ENCODE measurements around the gene VPS37C.
"Not testable (repeated sequence)": the region's sequence is repeated elsewhere in the genome, so short reads cannot be mapped to it uniquely, and the experiment has no call there.

Gene VPS37C

DNA sequence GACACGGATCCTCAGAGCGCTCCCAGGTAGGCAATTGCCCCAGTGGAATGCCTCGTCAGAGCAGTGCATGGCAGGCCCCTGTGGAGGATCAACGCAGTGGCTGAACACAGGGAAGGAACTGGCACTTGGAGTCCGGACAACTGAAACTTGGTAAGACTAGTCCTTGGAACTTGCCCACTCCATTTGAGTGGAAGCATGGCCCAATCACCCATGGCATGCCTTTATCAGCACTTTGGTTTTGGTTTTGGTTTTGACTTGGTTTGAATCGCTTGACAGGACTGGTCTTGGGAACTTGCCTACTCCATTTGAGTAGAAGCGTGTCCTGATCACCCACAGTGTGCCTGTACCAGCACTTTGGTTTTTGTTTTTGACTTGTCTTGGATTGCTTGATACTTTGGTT lies 67.1 kb downstream of the VPS37C start:
- not testable (repeated sequence) for DNase-seq (ENCODE audit: low spot score)

DNA sequence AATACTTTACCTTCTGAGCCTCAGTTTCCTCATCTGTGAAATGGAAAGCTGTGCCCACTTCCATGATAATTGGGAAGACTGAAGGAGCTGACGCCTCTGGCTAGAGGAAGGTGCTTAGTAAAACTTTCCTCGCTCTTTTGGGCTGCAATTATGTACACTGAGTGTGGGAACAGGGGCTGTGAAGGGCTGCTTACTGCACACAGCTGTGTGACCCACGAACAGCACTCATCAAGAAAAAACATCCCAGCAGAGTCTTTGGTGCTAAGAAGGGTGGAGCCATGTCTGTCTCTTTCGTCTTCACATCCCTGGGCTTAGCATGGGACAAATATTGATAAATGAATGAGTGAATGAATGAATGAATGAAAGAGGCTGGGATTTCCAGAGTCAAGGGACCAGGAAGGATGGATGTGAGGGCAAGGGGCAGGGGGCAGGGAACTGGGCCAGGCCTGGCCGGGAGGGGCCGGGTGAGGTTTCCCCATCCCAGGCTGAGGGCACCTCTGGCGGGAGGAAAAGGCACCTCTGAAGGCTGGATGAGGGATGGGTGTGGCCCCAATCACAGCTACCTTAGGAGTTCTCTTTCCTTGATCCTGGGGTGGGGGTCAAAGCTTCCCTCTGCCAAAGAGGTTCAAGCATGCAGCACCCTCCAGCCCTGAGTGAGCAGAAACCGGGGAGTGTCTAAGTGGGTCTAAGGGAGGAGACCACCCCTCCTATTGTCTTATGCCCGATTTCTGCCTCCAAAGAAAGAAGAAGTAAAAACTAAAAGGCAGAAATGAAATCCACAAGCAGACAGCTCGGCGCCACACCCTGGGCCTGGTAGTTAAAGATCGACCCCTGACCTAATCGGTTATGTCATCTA lies 68.1 kb downstream of the VPS37C start:
- no peak for DNase-seq (ENCODE audit: low spot score)

GRCh38 chr11:61092280-61092766 lies 68.9 kb downstream of the VPS37C start:
- no peak for DNase-seq (ENCODE audit: low spot score)

- peak; percentile 8 for DNase-seq (ENCODE audit: low spot score)
Measured at GRCh38 chr11:61091373-61092279, 69.6 kb downstream of the VPS37C start.

- no peak for DNase-seq (ENCODE audit: low spot score)
Measured at GRCh38 chr11:61090982-61091372, 70.2 kb downstream of the VPS37C start.

DNA sequence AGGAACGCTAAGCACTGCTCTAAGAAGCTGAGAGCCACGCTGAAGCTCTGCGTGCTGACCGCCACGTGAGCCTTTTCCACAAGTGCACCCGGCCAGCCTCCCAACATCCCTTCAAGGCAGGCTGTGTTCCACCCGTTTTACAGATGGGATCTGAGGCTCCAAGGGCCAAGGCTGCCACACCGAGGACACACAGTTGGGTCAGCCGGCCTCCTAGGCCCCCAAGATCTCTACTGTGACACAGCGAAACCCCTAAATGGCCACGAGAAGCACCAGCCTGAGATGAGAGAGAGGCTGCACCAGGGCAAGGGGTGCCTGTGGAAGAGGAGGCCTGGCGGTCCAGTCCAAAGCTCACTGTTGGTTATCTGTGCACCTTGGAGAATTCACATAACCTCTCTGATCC lies 70.7 kb downstream of the VPS37C start:
- no peak for DNase-seq (ENCODE audit: low spot score)

GRCh38 chr11:61089806-61090491 lies 71.3 kb downstream of the VPS37C start:
- DNase-seq (ENCODE audit: low spot score) = no peak

- no peak for DNase-seq (ENCODE audit: low spot score)
Measured at GRCh38 chr11:61087426-61088119, 73.7 kb downstream of the VPS37C start.

DNA sequence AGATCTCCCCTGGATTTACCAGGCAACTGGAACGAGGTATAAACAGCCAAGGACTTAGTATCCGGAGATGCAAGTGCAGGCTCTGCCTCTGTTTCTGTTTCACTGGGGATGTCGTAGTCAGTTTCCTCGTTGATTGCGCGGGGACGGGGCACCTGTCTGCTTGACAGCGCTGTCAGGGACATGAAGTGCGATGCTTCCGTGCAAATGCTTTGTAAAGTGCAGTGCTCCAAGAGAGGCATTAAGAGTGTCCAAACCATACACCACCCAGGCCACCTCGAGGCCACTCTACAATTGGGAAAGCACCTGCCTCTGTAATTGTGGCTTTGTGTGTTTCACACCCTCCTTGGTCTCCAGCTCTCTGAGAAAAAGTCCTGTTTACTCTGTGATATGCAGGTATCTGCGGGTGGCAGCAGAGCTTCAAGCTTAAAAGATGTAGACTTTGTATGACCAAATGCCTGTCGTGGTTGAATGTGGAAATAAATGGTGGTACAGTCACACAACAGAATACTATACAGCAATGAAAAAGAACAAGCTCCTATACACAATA lies 77.6 kb downstream of the VPS37C start:
- DNase-seq (ENCODE audit: low spot score) = no peak

GRCh38 chr11:61082931-61083531 lies 78.2 kb downstream of the VPS37C start:
- no peak for DNase-seq (ENCODE audit: low spot score)

- no peak for DNase-seq (ENCODE audit: low spot score)
Measured at GRCh38 chr11:61082062-61082870, 79.0 kb downstream of the VPS37C start.

- DNase-seq (ENCODE audit: low spot score) = no peak
Measured at GRCh38 chr11:61080986-61081590, 80.1 kb downstream of the VPS37C start.

DNA sequence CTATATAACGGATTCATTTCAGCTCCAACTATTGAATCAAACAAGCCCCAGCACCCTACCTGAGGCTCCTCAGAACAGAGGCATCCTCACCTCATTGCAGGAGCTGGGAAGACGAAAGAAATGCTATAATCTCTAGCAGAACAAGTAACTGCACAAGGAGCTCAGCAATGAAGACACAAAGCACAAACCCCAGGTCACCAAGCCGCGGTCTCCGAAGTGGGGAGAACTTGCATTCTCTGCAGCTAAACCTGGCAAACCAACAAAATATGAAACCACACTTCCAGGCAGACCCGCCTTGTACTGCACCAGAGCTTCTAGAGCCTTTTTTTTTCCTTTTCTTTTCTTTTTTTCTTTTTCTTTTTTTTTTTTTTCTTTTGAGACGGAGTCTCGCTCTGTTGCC lies 80.7 kb downstream of the VPS37C start:
- no peak for DNase-seq (ENCODE audit: low spot score)

All from kidney tubule cell (primary cell).